Trophoblast cell (in vitro differentiated cells and primary cell): ENCODE data around the gene AP4M1.

Experiments
- DNase-seq, 2 donors: peaks; one replicate each; pipeline ENCODE4 v3.0.0-alpha.2; 2016
- H2AFZ ChIP-seq: 2 replicates; pipeline ENCODE4 v1.6.1; 2013; ENCODE audit warnings: low read length, moderate library complexity, mild to moderate bottlenecking; ENCODE audit not compliant: insufficient read depth, poor library complexity
- H2AK5ac ChIP-seq: 2 replicates; pipeline ENCODE4 v1.6.1; 2013; ENCODE audit warnings: mild to moderate bottlenecking, low read length
- H2BK120ac ChIP-seq: 2 replicates; pipeline ENCODE4 v1.6.1; 2013; ENCODE audit warnings: low read length, mild to moderate bottlenecking, moderate library complexity; ENCODE audit not compliant: insufficient read depth, poor library complexity
- H2BK12ac ChIP-seq: 2 replicates; pipeline ENCODE4 v1.6.1; 2013; ENCODE audit warnings: mild to moderate bottlenecking, low read length, moderate library complexity
- H2BK5ac ChIP-seq: 2 replicates; pipeline ENCODE4 v1.6.1; 2013; ENCODE audit warnings: low read length, low read depth, moderate library complexity, mild to moderate bottlenecking; ENCODE audit not compliant: poor library complexity
- H3K14ac ChIP-seq: 2 replicates; pipeline ENCODE4 v1.6.1; 2013; ENCODE audit warnings: mild to moderate bottlenecking, low read length
- H3K18ac ChIP-seq: 2 replicates; pipeline ENCODE4 v1.6.1; 2013; ENCODE audit warnings: mild to moderate bottlenecking, low read length
- H3K23ac ChIP-seq: 2 replicates; pipeline ENCODE4 v1.6.1; 2013; ENCODE audit warnings: low read length
- H3K27ac ChIP-seq: 2 replicates; pipeline ENCODE4 v1.5.1; 2013; ENCODE audit warnings: low read depth, mild to moderate bottlenecking, inconsistent platforms, low read length, moderate library complexity
- H3K27me3 ChIP-seq: 2 replicates; pipeline ENCODE4 v1.6.1; 2013; ENCODE audit warnings: inconsistent platforms, mild to moderate bottlenecking, low read length, moderate library complexity; ENCODE audit not compliant: insufficient read depth
- H3K36me3 ChIP-seq, 2 experiments: 1 replicate in 1 of 2; 2 replicates in 1 of 2; pipeline ENCODE4 v1.6.1; 2013; ENCODE audit warnings: low read length in 2 of 2, mild to moderate bottlenecking in 2 of 2, moderate library complexity in 1 of 2; ENCODE audit not compliant: insufficient read depth in 2 of 2, control insufficient read depth in 1 of 2
- H3K4ac ChIP-seq: 2 replicates; pipeline ENCODE4 v1.6.1; 2013; ENCODE audit warnings: low read depth, mild to moderate bottlenecking, low read length, moderate library complexity
- H3K4me1 ChIP-seq, 2 experiments: 1 replicate in 1 of 2; 2 replicates in 1 of 2; pipeline ENCODE4 v1.6.1; 2013; ENCODE audit warnings: low read length in 2 of 2, mild to moderate bottlenecking in 2 of 2, moderate library complexity in 1 of 2; ENCODE audit not compliant: insufficient read depth in 2 of 2, control insufficient read depth in 1 of 2
- H3K4me2 ChIP-seq: 2 replicates; pipeline ENCODE4 v1.6.1; 2013; ENCODE audit warnings: inconsistent platforms, mild to moderate bottlenecking, low read length, moderate library complexity
- H3K4me3 ChIP-seq: 2 replicates; pipeline ENCODE4 v1.5.1; 2013; ENCODE audit warnings: mild to moderate bottlenecking, low read depth, low read length, inconsistent platforms
- H3K79me1 ChIP-seq: one replicate; pipeline ENCODE4 v1.6.1; 2013; ENCODE audit warnings: low read length
- H3K79me2 ChIP-seq: 2 replicates; pipeline ENCODE4 v1.6.1; 2013; ENCODE audit warnings: low read length, mild to moderate bottlenecking; ENCODE audit not compliant: control insufficient read depth, insufficient read depth, poor library complexity
- H3K9ac ChIP-seq: 2 replicates; pipeline ENCODE4 v1.6.1; 2013; ENCODE audit warnings: mild to moderate bottlenecking, low read length
- H3K9me3 ChIP-seq: 2 replicates; pipeline ENCODE4 v1.6.1; 2013; ENCODE audit warnings: low read depth, mild to moderate bottlenecking, control low read depth, inconsistent platforms, low read length; ENCODE audit not compliant: insufficient read depth
- H4K12ac ChIP-seq: 2 replicates; pipeline ENCODE4 v1.6.1; 2013; ENCODE audit warnings: low read depth, mild to moderate bottlenecking, low read length, moderate library complexity
- H4K8ac ChIP-seq: 2 replicates; pipeline ENCODE4 v1.6.1; 2013; ENCODE audit warnings: low read depth, mild to moderate bottlenecking, low read length, moderate library complexity
- H4K91ac ChIP-seq: one replicate; pipeline ENCODE4 v1.6.1; 2013; ENCODE audit warnings: low read depth, mild to moderate bottlenecking, low read length, moderate library complexity
- WGBS: extraction: QIAGEN DNeasy Blood & Tissue Kit; methylation state at CpG from one replicate; pipeline ENCODE4 v1.1.7; 2013; ENCODE audit warnings: missing lambda C conversion rate; ENCODE audit not compliant: insufficient read length, insufficient coverage; ENCODE audit errors: extremely low coverage; 5-methylcytosine and 5-hydroxymethylcytosine counted together

AP4M1 gene

GRCh38 chr7:100148559-100149328 is 47.3 kb downstream of the AP4M1 start, which contains the start of gene LAMTOR4:
Gene LAMTOR4 (plus strand): TSS chr7:100148918. CDS start chr7:100148973, 55 bp downstream.
- H3K4me3 ChIP-seq: peak within 1 kb of the TSS; percentile 84
- H3K27ac ChIP-seq: peak within 1 kb of the TSS; percentile 14
- peak within 1 kb of the TSS; percentile 93 for H3K9ac ChIP-seq
- peak within 1 kb of the TSS; percentile 83 for H3K14ac ChIP-seq
- peak within 1 kb of the TSS; percentile 54 for H4K91ac ChIP-seq
- H3K18ac ChIP-seq: peak within 1 kb of the TSS; percentile 92
- no CpG with 5 or more reads among the region's 46 CpGs for WGBS
- peak within 1 kb of the TSS; percentile 18 for H2AK5ac ChIP-seq
- peak within 1 kb of the TSS; percentile 86 for H2AFZ ChIP-seq
- H4K12ac ChIP-seq: peak within 1 kb of the TSS; percentile 78
- peak within 1 kb of the TSS; percentile 49 for H2BK5ac ChIP-seq
- no peaks in the 10 kb centered on the region for H3K9me3 ChIP-seq
- peak within 1 kb of the TSS; percentile 66 for H3K4ac ChIP-seq
- DNase-seq: peak; percentile 100
- H4K8ac ChIP-seq: peak within 1 kb of the TSS; percentile 97
- H3K79me2 ChIP-seq: peaks cover 6% of the 10 kb centered on the region
- H2BK120ac ChIP-seq: peak within 1 kb of the TSS; percentile 28
- H3K23ac ChIP-seq: no peak within 1 kb of the TSS
- peaks cover 6% of the 10 kb centered on the region for H3K79me1 ChIP-seq
- peaks cover 6 to 9% of the 10 kb centered on the region in 2 experiments for H3K36me3 ChIP-seq
- peak within 1 kb of the TSS; percentile 94 for H3K4me2 ChIP-seq
- no peak within 1 kb of the TSS for H2BK12ac ChIP-seq
- H3K27me3 ChIP-seq: no peaks in the 10 kb centered on the region
- peaks cover 5% of the 10 kb centered on the region in 2 experiments for H3K4me1 ChIP-seq

- no peak overlapping the region for H3K9ac ChIP-seq
- H3K79me2 ChIP-seq: peaks cover 6% of the 10 kb centered on the region
- H3K4me2 ChIP-seq: no peak overlapping the region
- no peak overlapping the region for H4K8ac ChIP-seq
- H3K27me3 ChIP-seq: no peaks in the 10 kb centered on the region
- H3K9me3 ChIP-seq: peaks cover 4% of the 10 kb centered on the region
- H2BK12ac ChIP-seq: no peak overlapping the region
- no peak overlapping the region for H3K18ac ChIP-seq
- H3K4me1 ChIP-seq: peaks cover 11 to 14% of the 10 kb centered on the region in 2 experiments
- H3K79me1 ChIP-seq: peaks cover 6% of the 10 kb centered on the region
- no peak overlapping the region for H4K91ac ChIP-seq
- no peak overlapping the region for H3K23ac ChIP-seq
- H3K36me3 ChIP-seq: peaks cover 36 to 41% of the 10 kb centered on the region in 2 experiments
- no peak overlapping the region for H3K4ac ChIP-seq
- no peak overlapping the region for H3K4me3 ChIP-seq
- H4K12ac ChIP-seq: no peak overlapping the region
- H2BK120ac ChIP-seq: no peak overlapping the region
- no peak overlapping the region for H2AFZ ChIP-seq
- no peak overlapping the region for H3K27ac ChIP-seq
- no peak overlapping the region for H2BK5ac ChIP-seq
- DNase-seq: no peak
- no peak overlapping the region for H3K14ac ChIP-seq
- H2AK5ac ChIP-seq: no peak overlapping the region
Measured at GRCh38 chr7:100152404-100152803, 51.0 kb downstream of the AP4M1 start.

- Histone ChIP-seq H3K23ac (no peak overlapping the region), H2AK5ac (no peak overlapping the region), H3K27ac (no peak overlapping the region), H2BK5ac (no peak overlapping the region), H3K9ac (no peak overlapping the region), H2BK12ac (no peak overlapping the region), H3K9me3 (peaks cover 4% of the 10 kb centered on the region), H3K18ac (no peak overlapping the region), H3K4me2 (no peak overlapping the region), H3K79me1 (peaks cover 8% of the 10 kb centered on the region), H3K4ac (no peak overlapping the region), H3K14ac (no peak overlapping the region), H4K91ac (no peak overlapping the region), H3K4me1 (peaks cover 13 to 18% of the 10 kb centered on the region in 2 experiments), H3K27me3 (no peaks in the 10 kb centered on the region), H4K12ac (no peak overlapping the region), H4K8ac (no peak overlapping the region), H3K36me3 (peaks cover 36 to 41% of the 10 kb centered on the region in 2 experiments), H3K4me3 (no peak overlapping the region), H2BK120ac (no peak overlapping the region), H2AFZ (no peak overlapping the region), H3K79me2 (peaks cover 6% of the 10 kb centered on the region)
- no CpG with 5 or more reads among the region's 18 CpGs for whole genome bisulfite sequencing
- DNase-seq: no peak
Measured at GRCh38 chr7:100152937-100153666, 51.7 kb downstream of the AP4M1 start.

DNA sequence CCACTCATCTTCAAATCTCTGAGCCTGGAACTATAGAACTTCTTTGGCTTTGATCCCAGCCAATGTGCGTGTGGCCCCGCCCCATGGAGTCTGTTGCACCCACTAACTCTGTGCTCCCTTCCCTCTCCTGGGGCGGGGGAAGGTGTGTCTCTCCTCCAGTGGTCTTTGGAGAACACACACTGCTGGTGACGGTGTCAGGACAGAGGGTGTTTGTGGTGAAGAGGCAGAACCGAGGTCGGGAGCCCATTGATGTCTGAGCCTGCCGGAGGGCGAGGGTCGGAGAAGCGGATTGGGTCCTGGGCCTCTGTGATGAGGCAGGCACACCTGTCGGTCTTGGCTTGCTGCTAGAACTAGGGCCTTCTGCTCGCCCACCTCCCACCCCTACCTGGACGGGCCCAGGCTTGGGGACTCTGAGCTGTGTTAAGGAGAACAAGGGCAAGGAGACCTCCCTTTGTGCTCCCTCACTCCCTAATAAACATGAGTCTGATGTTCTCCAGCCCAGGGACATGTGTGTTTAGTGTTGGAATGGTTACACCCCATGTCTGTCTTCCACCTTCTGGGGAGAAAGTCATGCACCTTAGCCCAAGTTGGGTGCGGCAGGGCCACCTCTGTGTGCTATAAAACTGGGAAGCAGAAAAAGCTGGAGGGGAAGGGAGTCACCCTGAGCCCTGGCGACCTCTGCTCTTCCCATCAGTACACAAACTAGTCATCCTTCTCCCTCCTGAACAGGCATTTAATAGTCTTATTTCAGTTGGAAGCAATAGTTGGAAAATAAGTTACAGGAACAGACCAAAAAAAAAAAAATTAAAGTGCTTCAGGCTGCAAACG is 52.5 kb downstream of the AP4M1 start:
- no peak for DNase-seq
- Histone ChIP-seq H2AK5ac (no peak overlapping the region), H2BK120ac (no peak overlapping the region), H2BK5ac (no peak overlapping the region), H4K8ac (no peak overlapping the region), H3K9me3 (peaks cover 4% of the 10 kb centered on the region), H3K27ac (no peak overlapping the region), H4K12ac (no peak overlapping the region), H3K4me3 (no peak overlapping the region), H3K4me2 (no peak overlapping the region), H3K4ac (no peak overlapping the region), H3K18ac (no peak overlapping the region), H3K4me1 (peaks cover 10 to 19% of the 10 kb centered on the region in 2 experiments), H4K91ac (no peak overlapping the region), H2AFZ (no peak overlapping the region), H3K14ac (no peak overlapping the region), H3K9ac (no peak overlapping the region), H3K27me3 (no peaks in the 10 kb centered on the region), H3K79me1 (peaks cover 11% of the 10 kb centered on the region), H3K79me2 (peaks cover 9% of the 10 kb centered on the region), H3K23ac (no peak overlapping the region), H3K36me3 (peaks cover 36 to 41% of the 10 kb centered on the region in 2 experiments), H2BK12ac (no peak overlapping the region)
- no CpG with 5 or more reads among the region's 16 CpGs for WGBS
